ENCODE results near the gene LIPA.
"Not testable (repeated sequence)": the region's sequence is repeated elsewhere in the genome, so short reads cannot be mapped to it uniquely, and the experiment has no call there.

Gene LIPA

GRCh38 chr10:89207801-89208551, 43.6 kb downstream of the LIPA start:
- Histone ChIP-seq H3K4me1 (ENCODE audit: control insufficient read depth, insufficient read depth, low read length, poor library complexity, severe bottlenecking) (peaks cover 8% of the 10 kb centered on the region), H3K4me3 (ENCODE audit: extremely low read depth, insufficient read depth, low read length, poor library complexity, severe bottlenecking) (peak overlapping the region; percentile 33), H3K27ac (ENCODE audit: low read depth, low read length, severe bottlenecking) (no peak overlapping the region), H3K36me3 (ENCODE audit: control insufficient read depth, insufficient read depth, low read length) (no peaks in the 10 kb centered on the region), H3K9me3 (ENCODE audit: control insufficient read depth, low read length) (no peaks in the 10 kb centered on the region)
- WGBS, 2 experiments (ENCODE audit: insufficient coverage in 2 of 2): 2 to 4% methylated on average over 55 to 60 of the region's 60 CpGs

- H3K4me1 ChIP-seq (ENCODE audit: control insufficient read depth, insufficient read depth, low read length, poor library complexity, severe bottlenecking): peaks cover 8% of the 10 kb centered on the region
- 0 to 1% methylated on average over 23 to 24 of the region's 28 CpGs for whole genome bisulfite sequencing, 2 experiments (ENCODE audit: insufficient coverage in 2 of 2)
- no peak within 1 kb of the TSS for H3K27ac ChIP-seq (ENCODE audit: low read depth, low read length, severe bottlenecking)
- no peaks in the 10 kb centered on the region for H3K9me3 ChIP-seq (ENCODE audit: control insufficient read depth, low read length)
- H3K4me3 ChIP-seq (ENCODE audit: extremely low read depth, insufficient read depth, low read length, poor library complexity, severe bottlenecking): peak within 1 kb of the TSS; percentile 33
- no peaks in the 10 kb centered on the region for H3K36me3 ChIP-seq (ENCODE audit: control insufficient read depth, insufficient read depth, low read length)
Observed at GRCh38 chr10:89207181-89207800, 44.3 kb downstream of the LIPA start, which contains the start of gene CH25H. Gene CH25H, minus strand, starts transcription at chr10:89207317. Its CDS starts 25 bp downstream, at chr10:89207292.

- Histone ChIP-seq H3K36me3 (ENCODE audit: control insufficient read depth, insufficient read depth, low read length) (no peaks in the 10 kb centered on the region), H3K4me3 (ENCODE audit: extremely low read depth, insufficient read depth, low read length, poor library complexity, severe bottlenecking) (peak overlapping the region; percentile 33), H3K9me3 (ENCODE audit: control insufficient read depth, low read length) (no peaks in the 10 kb centered on the region), H3K4me1 (ENCODE audit: control insufficient read depth, insufficient read depth, low read length, poor library complexity, severe bottlenecking) (peaks cover 8% of the 10 kb centered on the region), H3K27ac (ENCODE audit: low read depth, low read length, severe bottlenecking) (no peak overlapping the region)
- WGBS, 2 experiments (ENCODE audit: insufficient coverage in 2 of 2): 8 to 11% methylated on average over 35 of the region's 42 CpGs
Observed at GRCh38 chr10:89206402-89207180, 45.0 kb downstream of the LIPA start.

- 71 to 94% methylated on average over 3 to 4 of the region's 6 CpGs for WGBS, 2 experiments (ENCODE audit: insufficient coverage in 2 of 2)
- H3K36me3 ChIP-seq (ENCODE audit: control insufficient read depth, insufficient read depth, low read length): no peaks in the 10 kb centered on the region
Observed at GRCh38 chr10:89204621-89205185, 46.9 kb downstream of the LIPA start.

GRCh38 chr10:89203237-89203636, 48.3 kb downstream of the LIPA start:
- Histone ChIP-seq H3K27ac (ENCODE audit: low read depth, low read length, severe bottlenecking) (no peak overlapping the region), H3K36me3 (ENCODE audit: control insufficient read depth, insufficient read depth, low read length) (no peaks in the 10 kb centered on the region), H3K9me3 (ENCODE audit: control insufficient read depth, low read length) (no peaks in the 10 kb centered on the region), H3K4me3 (ENCODE audit: extremely low read depth, insufficient read depth, low read length, poor library complexity, severe bottlenecking) (no peak overlapping the region), H3K4me1 (ENCODE audit: control insufficient read depth, insufficient read depth, low read length, poor library complexity, severe bottlenecking) (peaks cover 6% of the 10 kb centered on the region)
- WGBS, 2 experiments (ENCODE audit: insufficient coverage in 2 of 2): 78 to 88% methylated on average over 1 of the region's 1 CpG

More at GRCh38 chr10:89204621-89205185, 46.9 kb downstream of the LIPA start:
- Histone ChIP-seq H3K4me1 (ENCODE audit: control insufficient read depth, insufficient read depth, low read length, poor library complexity, severe bottlenecking) (peaks cover 8% of the 10 kb centered on the region), H3K9me3 (ENCODE audit: control insufficient read depth, low read length) (no peaks in the 10 kb centered on the region), H3K4me3 (ENCODE audit: extremely low read depth, insufficient read depth, low read length, poor library complexity, severe bottlenecking) (no peak overlapping the region), H3K27ac (ENCODE audit: low read depth, low read length, severe bottlenecking) (no peak overlapping the region)

- WGBS, 2 experiments (ENCODE audit: insufficient coverage in 2 of 2): 66 to 100% methylated on average over 1 to 2 of the region's 2 CpGs
- H3K4me3 ChIP-seq (ENCODE audit: extremely low read depth, insufficient read depth, low read length, poor library complexity, severe bottlenecking): no peak overlapping the region
- no peaks in the 10 kb centered on the region for H3K36me3 ChIP-seq (ENCODE audit: control insufficient read depth, insufficient read depth, low read length)
- no peaks in the 10 kb centered on the region for H3K9me3 ChIP-seq (ENCODE audit: control insufficient read depth, low read length)
- H3K4me1 ChIP-seq (ENCODE audit: control insufficient read depth, insufficient read depth, low read length, poor library complexity, severe bottlenecking): peaks cover 4% of the 10 kb centered on the region
- no peak overlapping the region for H3K27ac ChIP-seq (ENCODE audit: low read depth, low read length, severe bottlenecking)
Observed at GRCh38 chr10:89202033-89202425, 49.5 kb downstream of the LIPA start.

GRCh38 chr10:89201345-89202032, 50.1 kb downstream of the LIPA start:
- no peaks in the 10 kb centered on the region for H3K4me1 ChIP-seq (ENCODE audit: control insufficient read depth, insufficient read depth, low read length, poor library complexity, severe bottlenecking)
- no peak overlapping the region for H3K4me3 ChIP-seq (ENCODE audit: extremely low read depth, insufficient read depth, low read length, poor library complexity, severe bottlenecking)
- H3K27ac ChIP-seq (ENCODE audit: low read depth, low read length, severe bottlenecking): no peak overlapping the region
- H3K36me3 ChIP-seq (ENCODE audit: control insufficient read depth, insufficient read depth, low read length): no peaks in the 10 kb centered on the region
- no peaks in the 10 kb centered on the region for H3K9me3 ChIP-seq (ENCODE audit: control insufficient read depth, low read length)
- 92 to 94% methylated on average over 3 of the region's 7 CpGs for WGBS, 2 experiments (ENCODE audit: insufficient coverage in 2 of 2)

GRCh38 chr10:89197473-89197872, 54.1 kb downstream of the LIPA start:
- Histone ChIP-seq H3K9me3 (ENCODE audit: control insufficient read depth, low read length) (no peaks in the 10 kb centered on the region), H3K36me3 (ENCODE audit: control insufficient read depth, insufficient read depth, low read length) (no peaks in the 10 kb centered on the region), H3K4me1 (ENCODE audit: control insufficient read depth, insufficient read depth, low read length, poor library complexity, severe bottlenecking) (no peaks in the 10 kb centered on the region), H3K27ac (ENCODE audit: low read depth, low read length, severe bottlenecking) (no peak overlapping the region), H3K4me3 (ENCODE audit: extremely low read depth, insufficient read depth, low read length, poor library complexity, severe bottlenecking) (no peak overlapping the region)
- whole genome bisulfite sequencing, 2 experiments (ENCODE audit: insufficient coverage in 2 of 2): no CpG with 5 or more reads among the region's 4 CpGs

GRCh38 chr10:89191301-89191700, 60.3 kb downstream of the LIPA start:
- not testable (repeated sequence) for H3K36me3 ChIP-seq (ENCODE audit: control insufficient read depth, insufficient read depth, low read length); H3K9me3 ChIP-seq (ENCODE audit: control insufficient read depth, low read length); H3K27ac ChIP-seq (ENCODE audit: low read depth, low read length, severe bottlenecking); H3K4me1 ChIP-seq (ENCODE audit: control insufficient read depth, insufficient read depth, low read length, poor library complexity, severe bottlenecking); H3K4me3 ChIP-seq (ENCODE audit: extremely low read depth, insufficient read depth, low read length, poor library complexity, severe bottlenecking)
- 92 to 100% methylated on average over 1 to 3 of the region's 3 CpGs for WGBS, 2 experiments (ENCODE audit: insufficient coverage in 2 of 2)

- no peaks in the 10 kb centered on the region for H3K9me3 ChIP-seq (ENCODE audit: control insufficient read depth, low read length)
- H3K27ac ChIP-seq (ENCODE audit: low read depth, low read length, severe bottlenecking): no peak overlapping the region
- H3K4me3 ChIP-seq (ENCODE audit: extremely low read depth, insufficient read depth, low read length, poor library complexity, severe bottlenecking): no peak overlapping the region
- no CpG with 5 or more reads among the region's 2 CpGs for WGBS, 2 experiments (ENCODE audit: insufficient coverage in 2 of 2)
- no peaks in the 10 kb centered on the region for H3K4me1 ChIP-seq (ENCODE audit: control insufficient read depth, insufficient read depth, low read length, poor library complexity, severe bottlenecking)
- no peaks in the 10 kb centered on the region for H3K36me3 ChIP-seq (ENCODE audit: control insufficient read depth, insufficient read depth, low read length)
Observed at GRCh38 chr10:89189211-89189734, 62.3 kb downstream of the LIPA start.
